K562 (cell line): ENCODE data around the gene PTPRG.

Source experiments
- CREM ChIP-seq: IDR thresholded peaks from 2 replicates; pipeline ENCODE4 v1.6.1; 2014; ENCODE audit warnings: antibody characterized with exemption, low read depth
- CTCF ChIP-seq, 3 experiments: IDR thresholded peaks in 2 of 3; conservative IDR thresholded peaks in 1 of 3; 2 replicates each; pipeline ENCODE4 v1.5.1; 2011 to 2012; ENCODE audit warnings: low read length in 3 of 3, mild to moderate bottlenecking in 3 of 3, control low read depth in 2 of 3, improper control_type of control experiment in 1 of 3, inconsistent platforms in 1 of 3, low read depth in 1 of 3, mixed read lengths in 1 of 3, moderate library complexity in 1 of 3; ENCODE audit not compliant: insufficient read depth in 2 of 3
- ESRRA ChIP-seq: fragments of 450-650 bp; IDR thresholded peaks from 2 replicates; pipeline ENCODE4 v1.6.1; 2014; ENCODE audit warnings: low read depth, mild to moderate bottlenecking, moderate library complexity, borderline replicate concordance
- GATAD2B ChIP-seq: fragments of 450-650 bp; IDR thresholded peaks from 2 replicates; pipeline ENCODE4 v1.6.1; 2017; ENCODE audit warnings: mild to moderate bottlenecking, borderline replicate concordance
- GTF2F1 ChIP-seq: IDR thresholded peaks from 2 replicates; pipeline ENCODE4 v1.6.1; 2011; ENCODE audit warnings: low read depth, low read length, improper control_type of control experiment
- LCOR ChIP-seq: sonication (generic); formaldehyde crosslinking; IDR thresholded peaks from 2 replicates; pipeline ENCODE4 v1.8.0; 2022; ENCODE audit warnings: mild to moderate bottlenecking, missing genetic modification reagents
- MBD2 ChIP-seq: sonication (generic); IDR thresholded peaks from 2 replicates; pipeline ENCODE4 v1.6.1; 2016; ENCODE audit warnings: low read depth, borderline replicate concordance
- NFYB ChIP-seq: IDR thresholded peaks from 2 replicates; pipeline ENCODE4 v1.6.1; 2011; ENCODE audit warnings: mild to moderate bottlenecking, moderate library complexity; ENCODE audit not compliant: insufficient read length; ENCODE audit errors: extremely low read depth
- NR1H2 ChIP-seq: sonication (generic); formaldehyde crosslinking; IDR thresholded peaks from 2 replicates; pipeline ENCODE4 v1.4.0; 2020; ENCODE audit warnings: mild to moderate bottlenecking, missing genetic modification reagents
- POLR3A ChIP-seq: IDR thresholded peaks from 2 replicates; pipeline ENCODE4 v1.6.1; 2011; ENCODE audit warnings: borderline replicate concordance, mild to moderate bottlenecking, moderate library complexity; ENCODE audit not compliant: insufficient read length, insufficient read depth; ENCODE audit errors: extremely low read depth
- POLR3G ChIP-seq: IDR thresholded peaks from 2 replicates; pipeline ENCODE4 v1.6.1; 2011; ENCODE audit not compliant: insufficient read length, insufficient replicate concordance; ENCODE audit errors: extremely low read depth
- SREBF2 ChIP-seq: sonication (generic); formaldehyde crosslinking; IDR thresholded peaks from 2 replicates; pipeline ENCODE4 v1.4.0; 2020; ENCODE audit warnings: mild to moderate bottlenecking, missing genetic modification reagents
- TAF7 ChIP-seq: fragments of 450-650 bp; IDR thresholded peaks from 2 replicates; pipeline ENCODE4 v1.6.1; 2016; ENCODE audit warnings: missing genetic modification characterization, missing compliant biosample characterization
- TEAD4 ChIP-seq, 2 experiments: sonication (generic) in 1 of 2; formaldehyde crosslinking in 1 of 2; IDR thresholded peaks; 2 replicates each; pipeline versions ENCODE4 v1.6.1 to v1.8.0; 2012 to 2022; ENCODE audit warnings: borderline replicate concordance in 1 of 2, inconsistent platforms in 1 of 2, low read length in 1 of 2, mild to moderate bottlenecking in 1 of 2, missing genetic modification reagents in 1 of 2

DNA sequence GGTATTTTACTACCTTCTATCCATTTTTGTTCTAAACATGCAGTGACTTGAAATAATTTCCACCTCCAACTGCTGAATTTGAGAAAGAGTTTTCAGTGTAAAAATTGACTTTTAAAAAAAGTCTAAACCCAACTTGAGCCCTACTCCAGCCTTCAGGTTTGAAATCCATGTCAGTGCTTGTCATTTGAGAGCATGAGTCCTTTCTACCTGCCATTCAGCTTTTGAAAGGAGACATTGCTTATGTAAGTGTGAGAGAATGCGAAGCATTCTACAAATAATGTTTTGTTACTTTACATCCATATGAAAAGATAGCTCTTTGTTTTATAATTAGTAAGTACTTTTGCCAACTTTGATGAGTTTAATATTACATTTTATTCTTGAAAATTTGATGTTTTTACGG is 329.2 kb downstream of the PTPRG start:
- TF ChIP-seq NR1H2 (CRISPR knock-in tag), result no peak
- TF ChIP-seq TEAD4 (IDR thresholded peaks at IDR 0.05; ENCODE audit: low read length), result no peak
- TF ChIP-seq TEAD4 (CRISPR knock-in tag; IDR thresholded peaks at IDR 0.05; ENCODE audit: borderline replicate concordance), result no peak
- no peak for TF ChIP-seq ESRRA
- no peak for TF ChIP-seq LCOR (CRISPR knock-in tag)
- TF ChIP-seq GATAD2B, result no peak
- TF ChIP-seq CTCF (IDR thresholded peaks at IDR 0.05 in 2 of 3, conservative IDR thresholded peaks at IDR 0.05 in 1 of 3; ENCODE audit: insufficient read depth in 2 of 3, low read depth in 1 of 3, low read length in 3 of 3), result no peak
- TF ChIP-seq POLR3A, result no peak
- TF ChIP-seq SREBF2 (CRISPR knock-in tag), result no peak
- no peak for TF ChIP-seq NFYB
- no peak for TF ChIP-seq TAF7 (tag)
- no peak for TF ChIP-seq POLR3G
- no peak for TF ChIP-seq MBD2
- TF ChIP-seq CREM, result no peak
- no peak for TF ChIP-seq GTF2F1
